ENCODE results near the gene RETREG2. TPM values are rescaled to one million over a fixed set of nuclear protein-coding genes. Genes with fewer than 3 reads are reported as not detected.

RETREG2 gene
- total and polyA plus RNA-seq, 2 of the 8 experiments (the other 6 are each of a cell fraction or from before 2014, with no cell fraction given) = 51.3 to 67.4 TPM

DNA sequence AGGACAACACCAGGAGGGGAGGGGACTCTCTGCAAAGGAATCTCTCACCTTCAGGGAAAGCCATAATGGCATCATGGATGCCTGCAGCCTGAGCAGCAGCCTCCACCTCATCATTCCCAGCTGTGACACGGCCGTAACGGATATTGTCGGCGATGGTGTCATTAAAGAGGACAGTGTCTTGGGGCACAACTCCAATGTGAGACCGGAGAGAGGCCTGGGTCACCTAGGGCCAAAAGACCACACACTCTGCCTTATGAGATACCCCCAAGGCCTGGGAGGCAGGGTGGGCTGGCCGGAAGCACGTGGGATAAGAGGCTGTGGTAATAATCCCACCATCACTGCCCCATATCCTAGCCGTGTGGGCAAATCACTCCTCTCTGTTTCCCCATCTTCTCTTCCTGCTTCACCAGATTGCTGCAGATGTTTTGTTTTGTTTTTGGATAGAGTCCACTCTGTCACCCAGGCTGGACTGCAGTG is 32.8 kb downstream of the RETREG2 start:
- H3K14ac ChIP-seq (ENCODE audit: insufficient read length) = no peak overlapping the region
- H4K20me1 ChIP-seq (replicated peaks in 1 of 2; ENCODE audit: control insufficient read depth in 1 of 2, insufficient read depth in 2 of 2, low read length in 2 of 2) = peaks cover 0 to 4% of the 10 kb centered on the region in 2 experiments
- H3K9ac ChIP-seq (replicated peaks in 1 of 4; ENCODE audit: extremely low read depth in 1 of 4, low read depth in 3 of 4, low read length in 3 of 4) = no peak overlapping the region
- H3K4ac ChIP-seq (replicated peaks; ENCODE audit: insufficient read length, low read depth, low read length) = no peak overlapping the region
- no peak overlapping the region; the same call in 1 of the 2 replicates for H4K8ac ChIP-seq (ENCODE audit: extremely low read depth, insufficient read depth, low read length)
- no peaks in the 10 kb centered on the region for H3K9me3 ChIP-seq (ENCODE audit: insufficient read depth in 2 of 2, low read depth in 1 of 2, low read length in 1 of 2)
- H3K79me2 ChIP-seq (ENCODE audit: control insufficient read depth in 1 of 2, insufficient read depth in 2 of 2, low read length in 2 of 2) = no peaks in the 10 kb centered on the region
- H2BK20ac ChIP-seq (ENCODE audit: low read length) = no peak overlapping the region
- H2AK5ac ChIP-seq (ENCODE audit: low read depth, low read length) = no peak overlapping the region
- DNase-seq (ENCODE audit: low read depth in 1 of 2, low spot score in 2 of 2) (no peak), FAIRE-seq (no peak)
- H4K91ac ChIP-seq (replicated peaks; ENCODE audit: insufficient read length, low read length) = no peak overlapping the region
- ChIA-PET POLR2A (ENCODE audit: partially characterized antibody) (interaction anchor here (0.6 to 1.6 kb wide), 5 partner anchors 9 to 34 kb away, joined by 3 to 5 read pairs (median 3); partner anchors contain the start of genes GLB1L and STK16), CTCF (ENCODE audit: partially characterized antibody) (interaction anchor here (0.6 to 1.8 kb wide), 5 partner anchors 21 to 104 kb away, joined by 3 to 9 read pairs (median 3); partner anchors contain the start of gene CNPPD1)
- no peak overlapping the region for H2AFZ ChIP-seq (ENCODE audit: low read length)
- H2BK5ac ChIP-seq (ENCODE audit: low read depth, low read length) = no peak overlapping the region
- H3K23me2 ChIP-seq (ENCODE audit: low read depth, low read length) = peaks cover 10% of the 10 kb centered on the region
- no peaks in the 10 kb centered on the region for H3K79me1 ChIP-seq (ENCODE audit: low read depth, low read length)
- no peak overlapping the region for H3K4me2 ChIP-seq (ENCODE audit: insufficient read depth in 1 of 2, low read depth in 2 of 2, low read length in 2 of 2)
- H4K5ac ChIP-seq (ENCODE audit: insufficient read length, low read depth, low read length) = no peak overlapping the region
- H2BK120ac ChIP-seq (replicated peaks; ENCODE audit: low read depth, low read length) = no peak overlapping the region
- H3K4me1 ChIP-seq (replicated peaks in 1 of 4; ENCODE audit: control insufficient read depth in 3 of 4, insufficient read depth in 4 of 4, low read length in 3 of 4) = peaks cover 0 to 6% (median 3%) of the 10 kb centered on the region in 4 experiments; a peak in 6 of 7 replicates
- no peak overlapping the region for H2BK15ac ChIP-seq (ENCODE audit: low read length)
- WGBS, 2 experiments (ENCODE audit: extremely low coverage in 1 of 2, insufficient coverage in 1 of 2, insufficient read length in 1 of 2, insufficient replicate concordance in 2 of 2, low coverage in 1 of 2, low lambda C conversion rate in 2 of 2, missing lambda C conversion rate in 1 of 2) = 92% methylated on average over 9 of the region's 9 CpGs; no CpG with 5 or more reads in 1 of the 2 experiments
- H3K56ac ChIP-seq (replicated peaks; ENCODE audit: insufficient read length, low read depth, low read length) = no peak overlapping the region
- H3K27ac ChIP-seq (ENCODE audit: low read depth, low read length) = no peak overlapping the region
- no peak overlapping the region for H3K18ac ChIP-seq (ENCODE audit: extremely low read depth, low read length)
- H2BK12ac ChIP-seq (ENCODE audit: low read depth, low read length) = no peak overlapping the region
- no peak overlapping the region for H3K4me3 ChIP-seq (ENCODE audit: extremely low read depth in 1 of 4, insufficient read depth in 2 of 4, low read depth in 3 of 4, low read length in 4 of 4)
- TF ChIP-seq SAP30 (IDR thresholded peaks at IDR 0.05; ENCODE audit: insufficient read depth, insufficient replicate concordance, low read length) = no peak
- no peak for TF ChIP-seq RFX5 (IDR thresholded peaks at IDR 0.05; ENCODE audit: borderline replicate concordance, low read depth, low read length)
- TF ChIP-seq CHD1 (IDR thresholded peaks at IDR 0.05; ENCODE audit: low read depth, low read length) = no peak
- no peak for TF ChIP-seq NANOG (IDR thresholded peaks at IDR 0.05; ENCODE audit: insufficient read depth, low read depth, low read length, poor library complexity, severe bottlenecking)
- TF ChIP-seq SIN3A (conservative IDR thresholded peaks at IDR 0.05 in 1 of 2, IDR thresholded peaks at IDR 0.05 in 1 of 2; ENCODE audit: low read depth in 1 of 2, low read length in 2 of 2) = no peak
- no peak overlapping the region for H3K23ac ChIP-seq (ENCODE audit: insufficient read length)
- H3K27me3 ChIP-seq (replicated peaks in 1 of 4; ENCODE audit: control insufficient read depth in 3 of 4, extremely low read depth in 1 of 4, insufficient read depth in 3 of 4, low read length in 3 of 4) = no peaks in the 10 kb centered on the region
- H3K36me3 ChIP-seq (ENCODE audit: control insufficient read depth in 2 of 4, insufficient read depth in 4 of 4, low read length in 3 of 4) = peaks cover 14 to 55% (median 26%) of the 10 kb centered on the region in 4 experiments

Data from H1 (cell line).